ENCODE results near the gene RC3H2. TPM values are rescaled to one million over a fixed set of nuclear protein-coding genes. Genes with fewer than 3 reads are reported as not detected.
"Not testable (repeated sequence)": the region's sequence is repeated elsewhere in the genome, so short reads cannot be mapped to it uniquely, and the experiment has no call there.

The RC3H2 gene
- total RNA-seq, 5 donors from 2014 or later (not counting 1 experiment from before 2014, with no cell fraction given), result 45.3 to 76.0 (median 59.8) TPM

DNA sequence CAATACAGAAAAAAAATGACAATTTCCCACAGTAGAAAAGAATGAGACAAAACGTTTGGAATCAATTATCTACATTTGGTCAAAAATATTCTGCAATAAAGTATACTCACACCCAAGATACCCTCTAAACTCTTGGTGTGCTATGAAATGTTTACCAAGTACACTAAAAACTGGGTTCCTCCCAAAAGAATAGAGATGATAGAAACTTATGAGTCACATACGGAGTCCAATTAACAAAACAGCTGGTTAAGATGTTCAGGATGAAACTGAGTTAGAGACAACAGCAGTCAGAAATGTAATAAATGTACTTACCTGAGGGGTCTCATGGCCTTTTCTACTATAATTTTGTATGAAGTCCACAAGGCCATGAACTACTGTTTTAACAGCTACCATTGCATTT, 25.7 kb downstream of the RC3H2 start:
- H3K27ac Mint-ChIP-seq, result no peak overlapping the region
- ATAC-seq (replicated peaks in 1 of 4) (no peak), DNase-seq (no peak)
- no peak overlapping the region for H3K4me3 Mint-ChIP-seq
- no peaks in the 10 kb centered on the region for H3K27me3 Mint-ChIP-seq
- Histone ChIP-seq H3K27me3 (replicated peaks in 1 of 2; ENCODE audit: control insufficient read depth in 2 of 2, extremely low read depth in 1 of 2, insufficient read depth in 2 of 2, low read length in 1 of 2) (no peaks in the 10 kb centered on the region), H3K27ac (ENCODE audit: low read length) (no peak overlapping the region), H3K4me3 (ENCODE audit: control insufficient read depth in 1 of 2, extremely low read depth in 1 of 2, low read length in 1 of 2) (no peak overlapping the region), H3K36me3 (ENCODE audit: control insufficient read depth in 2 of 2, extremely low read depth in 1 of 2, insufficient read depth in 1 of 2, low read length in 1 of 2) (peaks cover 9 to 83% of the 10 kb centered on the region in 2 donors), H3K9me3 (no peaks in the 10 kb centered on the region), H3K4me1 (ENCODE audit: control insufficient read depth in 1 of 2, extremely low read depth in 1 of 2, insufficient read depth in 2 of 2, low read length in 2 of 2) (no peaks in the 10 kb centered on the region)
- H3K36me3 Mint-ChIP-seq, result peaks cover 57% of the 10 kb centered on the region
- ChIA-PET POLR2A (interaction anchor here in 1 of 2 donors (0.7 kb wide), 1 partner anchor 22 kb away, joined by 3 read pairs; no protein-coding TSS in a partner anchor), CTCF (no interaction called here)
- H3K9me3 Mint-ChIP-seq, result no peaks in the 10 kb centered on the region
- no CpG with 5 or more reads among the region's 2 CpGs for WGBS (ENCODE audit: insufficient coverage)
- H3K4me1 Mint-ChIP-seq, result peaks cover 6 to 14% (median 8%) of the 10 kb centered on the region in 3 donors

DNA sequence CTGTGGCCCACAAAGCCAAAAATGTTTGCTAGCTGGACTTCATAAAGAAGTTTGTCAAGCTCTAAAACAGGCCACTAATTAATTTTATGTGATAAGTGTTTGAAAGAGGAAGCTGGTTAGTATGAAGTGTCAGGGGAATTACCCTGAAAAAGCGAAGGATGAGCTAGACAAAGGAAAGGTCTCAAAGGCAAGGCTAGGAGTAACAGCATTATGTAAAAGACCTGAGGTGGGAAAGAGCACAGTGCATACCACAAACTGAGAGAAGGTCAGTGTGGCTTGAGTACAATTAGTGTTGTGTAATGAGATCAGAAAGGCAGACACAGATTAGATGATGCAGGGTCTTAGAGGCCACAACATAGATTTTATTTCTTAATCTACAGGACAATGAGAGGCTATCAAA, 29.6 kb downstream of the RC3H2 start:
- H3K27me3 Mint-ChIP-seq, result no peaks in the 10 kb centered on the region
- Histone ChIP-seq H3K9me3 (no peaks in the 10 kb centered on the region), H3K36me3 (ENCODE audit: control insufficient read depth in 2 of 2, extremely low read depth in 1 of 2, insufficient read depth in 1 of 2, low read length in 1 of 2) (peaks cover 9 to 91% of the 10 kb centered on the region in 2 donors), H3K4me3 (ENCODE audit: control insufficient read depth in 1 of 2, extremely low read depth in 1 of 2, low read length in 1 of 2) (no peak overlapping the region), H3K4me1 (ENCODE audit: control insufficient read depth in 1 of 2, extremely low read depth in 1 of 2, insufficient read depth in 2 of 2, low read length in 2 of 2) (no peaks in the 10 kb centered on the region), H3K27ac (ENCODE audit: low read length) (no peak overlapping the region), H3K27me3 (replicated peaks in 1 of 2; ENCODE audit: control insufficient read depth in 2 of 2, extremely low read depth in 1 of 2, insufficient read depth in 2 of 2, low read length in 1 of 2) (no peaks in the 10 kb centered on the region)
- peaks cover 59% of the 10 kb centered on the region for H3K36me3 Mint-ChIP-seq
- DNase-seq (no peak), ATAC-seq (replicated peaks in 1 of 4) (no peak)
- no peaks in the 10 kb centered on the region for H3K9me3 Mint-ChIP-seq
- H3K27ac Mint-ChIP-seq, result peak overlapping the region in 1 of 2 donors; percentile 42
- WGBS (ENCODE audit: insufficient coverage), result no CpG with 5 or more reads among the region's 1 CpG
- no peak overlapping the region for H3K4me3 Mint-ChIP-seq
- ChIA-PET CTCF (interaction anchor here in 1 of 2 donors (0.5 kb wide), 1 partner anchor 512 kb away, joined by 4 read pairs; no protein-coding TSS in a partner anchor), POLR2A (interaction anchor here in 1 of 2 donors (0.6 kb wide), 1 partner anchor 15 kb away, joined by 9 read pairs; no protein-coding TSS in a partner anchor)
- peaks cover 3 to 7% (median 6%) of the 10 kb centered on the region in 3 donors for H3K4me1 Mint-ChIP-seq

DNA sequence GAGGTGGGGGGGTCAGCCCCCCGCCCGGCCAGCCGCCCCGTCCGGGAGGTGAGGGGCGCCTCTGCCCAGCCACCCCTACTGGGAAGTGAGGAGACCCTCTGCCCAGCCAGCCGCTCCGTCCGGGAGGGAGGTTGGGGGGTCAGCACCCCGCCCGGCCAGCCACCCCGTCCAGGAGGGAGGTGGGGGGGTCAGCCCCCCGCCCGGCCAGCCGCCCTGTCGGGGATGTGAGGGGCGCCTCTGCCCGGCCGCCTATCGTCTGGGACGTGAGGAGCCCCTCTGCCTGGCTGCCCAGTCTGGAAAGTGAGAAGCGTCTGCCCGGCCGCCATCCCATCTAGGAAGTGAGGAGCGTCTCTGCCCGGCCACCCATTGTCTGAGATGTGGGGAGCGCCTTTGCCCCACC, 37.9 kb downstream of the RC3H2 start:
- CTCF ChIA-PET; ATAC-seq (replicated peaks in 1 of 4); H3K9me3 ChIP-seq; DNase-seq; H3K9me3 Mint-ChIP-seq; H3K4me3 Mint-ChIP-seq; H3K27ac ChIP-seq (ENCODE audit: low read length); H3K4me3 ChIP-seq (ENCODE audit: control insufficient read depth in 1 of 2, extremely low read depth in 1 of 2, low read length in 1 of 2); H3K4me1 ChIP-seq (ENCODE audit: control insufficient read depth in 1 of 2, extremely low read depth in 1 of 2, insufficient read depth in 2 of 2, low read length in 2 of 2); H3K27ac Mint-ChIP-seq; H3K27me3 ChIP-seq (replicated peaks in 1 of 2; ENCODE audit: control insufficient read depth in 2 of 2, extremely low read depth in 1 of 2, insufficient read depth in 2 of 2, low read length in 1 of 2); H3K4me1 Mint-ChIP-seq; POLR2A ChIA-PET; H3K27me3 Mint-ChIP-seq: not testable (repeated sequence)
- whole genome bisulfite sequencing (ENCODE audit: insufficient coverage), result no CpG with 5 or more reads among the region's 27 CpGs
- peaks cover 40% of the 10 kb centered on the region for H3K36me3 Mint-ChIP-seq
- peaks cover 3 to 38% of the 10 kb centered on the region in 2 donors for H3K36me3 ChIP-seq (ENCODE audit: control insufficient read depth in 2 of 2, extremely low read depth in 1 of 2, insufficient read depth in 1 of 2, low read length in 1 of 2)

DNA sequence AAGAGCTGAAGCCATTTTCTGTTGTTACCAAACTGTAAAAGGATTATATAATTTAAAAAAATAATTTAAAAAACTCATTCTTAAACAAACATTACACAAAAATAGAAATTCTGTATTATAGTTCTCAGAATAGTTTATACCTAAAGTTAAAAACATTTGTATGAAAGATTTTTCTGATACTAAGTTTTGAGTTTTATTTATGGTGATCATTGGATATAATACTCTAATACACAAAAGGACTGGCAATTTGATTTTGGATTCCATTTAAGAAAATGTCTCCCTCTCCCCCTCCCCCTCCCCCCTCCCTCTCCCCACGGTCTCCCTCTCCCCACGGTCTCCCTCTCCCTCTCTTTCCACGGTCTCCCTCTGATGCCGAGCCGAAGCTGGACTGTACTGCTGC, 39.1 kb downstream of the RC3H2 start:
- H3K4me1 ChIP-seq (ENCODE audit: control insufficient read depth in 1 of 2, extremely low read depth in 1 of 2, insufficient read depth in 2 of 2, low read length in 2 of 2), result no peaks in the 10 kb centered on the region
- no peaks in the 10 kb centered on the region for H3K9me3 ChIP-seq
- Mint-ChIP-seq H3K4me1 (peaks cover 2 to 7% (median 2%) of the 10 kb centered on the region in 3 donors), H3K27me3 (no peaks in the 10 kb centered on the region), H3K36me3 (peaks cover 36% of the 10 kb centered on the region), H3K4me3 (no peak overlapping the region), H3K27ac (no peak overlapping the region), H3K9me3 (no peaks in the 10 kb centered on the region)
- no peak overlapping the region for H3K4me3 ChIP-seq (ENCODE audit: control insufficient read depth in 1 of 2, extremely low read depth in 1 of 2, low read length in 1 of 2)
- no peaks in the 10 kb centered on the region for H3K27me3 ChIP-seq (replicated peaks in 1 of 2; ENCODE audit: control insufficient read depth in 2 of 2, extremely low read depth in 1 of 2, insufficient read depth in 2 of 2, low read length in 1 of 2)
- no peak for DNase-seq
- POLR2A ChIA-PET, result interaction anchor here in 1 of 2 donors (0.7 kb wide), 1 partner anchor 10 kb away, joined by 7 read pairs; no protein-coding TSS in a partner anchor
- CTCF ChIA-PET, result no interaction called here
- peaks cover 3 to 29% of the 10 kb centered on the region in 2 donors for H3K36me3 ChIP-seq (ENCODE audit: control insufficient read depth in 2 of 2, extremely low read depth in 1 of 2, insufficient read depth in 1 of 2, low read length in 1 of 2)
- no peak for ATAC-seq (replicated peaks in 1 of 4)
- WGBS (ENCODE audit: insufficient coverage), result no CpG with 5 or more reads among the region's 5 CpGs
- H3K27ac ChIP-seq (ENCODE audit: low read length), result no peak overlapping the region

DNA sequence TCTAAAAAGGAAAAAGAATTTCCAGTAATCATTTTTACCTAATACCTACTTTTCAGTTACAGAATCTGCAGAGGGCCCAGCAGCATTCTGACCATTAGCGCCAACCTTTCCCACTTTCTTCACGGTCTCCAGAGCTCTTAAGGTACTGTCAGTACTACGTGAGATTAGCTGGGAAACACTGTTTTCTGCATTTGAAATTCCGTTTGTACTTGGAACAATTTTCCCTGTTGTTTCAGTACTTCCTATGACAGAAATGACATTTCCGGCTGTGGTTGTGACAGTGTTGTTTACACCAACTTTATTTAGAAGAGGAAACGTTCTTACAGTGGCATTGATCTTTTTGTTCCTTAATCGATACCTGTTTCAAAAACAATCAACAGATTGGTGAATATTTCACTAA, 39.9 kb downstream of the RC3H2 start:
- Mint-ChIP-seq H3K4me3 (no peak overlapping the region), H3K27ac (peak overlapping the region in 1 of 2 donors; percentile 52), H3K9me3 (no peaks in the 10 kb centered on the region), H3K4me1 (peaks cover 2 to 7% (median 2%) of the 10 kb centered on the region in 3 donors), H3K36me3 (peaks cover 29% of the 10 kb centered on the region), H3K27me3 (no peaks in the 10 kb centered on the region)
- POLR2A ChIA-PET, result interaction anchor here in 1 of 2 donors (0.6 kb wide), 1 partner anchor 24 kb away, joined by 3 read pairs; no protein-coding TSS in a partner anchor
- Histone ChIP-seq H3K27ac (ENCODE audit: low read length) (no peak overlapping the region), H3K9me3 (no peaks in the 10 kb centered on the region), H3K4me3 (ENCODE audit: control insufficient read depth in 1 of 2, extremely low read depth in 1 of 2, low read length in 1 of 2) (no peak overlapping the region), H3K4me1 (ENCODE audit: control insufficient read depth in 1 of 2, extremely low read depth in 1 of 2, insufficient read depth in 2 of 2, low read length in 2 of 2) (no peaks in the 10 kb centered on the region), H3K27me3 (replicated peaks in 1 of 2; ENCODE audit: control insufficient read depth in 2 of 2, extremely low read depth in 1 of 2, insufficient read depth in 2 of 2, low read length in 1 of 2) (no peaks in the 10 kb centered on the region), H3K36me3 (ENCODE audit: control insufficient read depth in 2 of 2, extremely low read depth in 1 of 2, insufficient read depth in 1 of 2, low read length in 1 of 2) (peaks cover 7 to 30% of the 10 kb centered on the region in 2 donors)
- CTCF ChIA-PET, result no interaction called here
- ATAC-seq (replicated peaks in 1 of 4) (no peak), DNase-seq (no peak)
- WGBS (ENCODE audit: insufficient coverage), result 100% methylated on average over 4 of the region's 7 CpGs

DNA sequence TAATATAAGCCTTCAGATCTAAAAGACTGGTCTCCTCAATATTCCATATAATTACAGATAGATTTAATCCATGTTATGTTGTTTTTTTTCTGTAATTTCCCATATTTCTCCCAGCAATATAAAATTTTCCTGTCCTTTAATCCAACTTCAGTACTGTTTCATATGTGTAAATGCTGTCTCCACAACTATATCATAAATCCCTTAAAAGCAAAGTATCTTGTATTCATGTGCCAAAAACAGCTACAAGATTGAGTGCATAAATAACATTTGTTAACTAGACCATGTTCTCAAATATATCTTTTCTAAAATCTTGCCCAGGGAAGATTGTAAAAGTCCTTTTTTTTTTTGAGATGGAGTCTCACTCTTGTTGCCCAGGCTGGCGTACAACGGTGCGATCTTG, 41.8 kb downstream of the RC3H2 start:
- no peak overlapping the region for H3K4me3 Mint-ChIP-seq
- ATAC-seq (replicated peaks in 1 of 4), result no peak
- no peak overlapping the region for H3K27ac ChIP-seq (ENCODE audit: low read length)
- H3K9me3 ChIP-seq, result no peaks in the 10 kb centered on the region
- H3K27me3 ChIP-seq (replicated peaks in 1 of 2; ENCODE audit: control insufficient read depth in 2 of 2, extremely low read depth in 1 of 2, insufficient read depth in 2 of 2, low read length in 1 of 2), result no peaks in the 10 kb centered on the region
- POLR2A ChIA-PET, result no interaction called here
- CTCF ChIA-PET, result interaction anchor here in 1 of 2 donors (1.5 kb wide), 1 partner anchor 28 kb away, joined by 3 read pairs; no protein-coding TSS in a partner anchor
- no peaks in the 10 kb centered on the region for H3K27me3 Mint-ChIP-seq
- H3K9me3 Mint-ChIP-seq, result no peaks in the 10 kb centered on the region
- H3K36me3 Mint-ChIP-seq, result peaks cover 37% of the 10 kb centered on the region
- peaks cover 2 to 7% (median 4%) of the 10 kb centered on the region in 3 donors for H3K4me1 Mint-ChIP-seq
- H3K36me3 ChIP-seq (ENCODE audit: control insufficient read depth in 2 of 2, extremely low read depth in 1 of 2, insufficient read depth in 1 of 2, low read length in 1 of 2), result peaks cover 15 to 38% of the 10 kb centered on the region in 2 donors
- WGBS (ENCODE audit: insufficient coverage), result no CpG with 5 or more reads among the region's 3 CpGs
- H3K4me3 ChIP-seq (ENCODE audit: control insufficient read depth in 1 of 2, extremely low read depth in 1 of 2, low read length in 1 of 2), result no peak overlapping the region
- H3K27ac Mint-ChIP-seq, result peak overlapping the region; percentile 15 to 22
- DNase-seq, result no peak
- no peaks in the 10 kb centered on the region for H3K4me1 ChIP-seq (ENCODE audit: control insufficient read depth in 1 of 2, extremely low read depth in 1 of 2, insufficient read depth in 2 of 2, low read length in 2 of 2)
